Anterior cingulate cortex (tissue), 58 donors: ENCODE results near the gene DYNC2LI1.

Experiments used
- DNase-seq, 58 donors: peaks; one replicate each; lab custom pipeline; 2025; lab: John Stamatoyannopoulos, UW

The DYNC2LI1 gene

GRCh38 chr2:43840965-43841364, 67.1 kb downstream of the DYNC2LI1 start:
- no peak for DNase-seq

- no peak for DNase-seq
Observed at GRCh38 chr2:43841949-43842865, 68.4 kb downstream of the DYNC2LI1 start.

GRCh38 chr2:43842866-43843226, 69.0 kb downstream of the DYNC2LI1 start:
- DNase-seq: no peak

- DNase-seq: no peak
Observed at GRCh38 chr2:43845181-43845580, 71.3 kb downstream of the DYNC2LI1 start.

DNA sequence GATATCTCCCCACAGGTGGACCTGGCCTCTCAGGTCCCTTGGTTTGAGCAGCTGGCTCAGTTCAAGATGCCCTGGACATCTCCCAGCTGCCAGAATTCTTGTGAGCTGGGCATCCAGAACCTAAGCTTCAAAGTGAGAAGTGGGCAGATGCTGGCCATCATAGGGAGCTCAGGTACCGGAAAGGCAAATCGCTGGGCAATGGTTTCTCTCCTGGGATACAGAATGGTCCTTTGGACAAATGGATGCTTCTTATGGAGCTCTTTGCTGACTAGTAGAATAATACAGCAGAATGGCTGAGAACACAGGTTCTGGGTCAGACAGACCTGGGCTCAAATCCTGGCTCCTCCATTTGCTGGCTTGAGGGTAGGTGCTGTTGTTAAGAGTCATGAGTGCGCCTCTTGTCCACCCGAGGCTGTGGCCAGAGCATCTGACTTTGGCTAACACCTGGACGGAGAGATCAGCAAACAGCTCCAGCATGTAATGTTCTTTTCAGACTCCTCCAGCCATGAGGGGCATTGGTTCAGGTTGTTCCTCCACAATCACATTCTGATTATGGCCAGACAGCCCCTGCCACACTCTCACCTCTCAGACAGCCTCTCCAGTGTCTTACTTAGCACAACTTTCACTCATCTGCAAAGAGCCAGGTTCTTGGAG, 72.4 kb downstream of the DYNC2LI1 start:
- no peak for DNase-seq

DNA sequence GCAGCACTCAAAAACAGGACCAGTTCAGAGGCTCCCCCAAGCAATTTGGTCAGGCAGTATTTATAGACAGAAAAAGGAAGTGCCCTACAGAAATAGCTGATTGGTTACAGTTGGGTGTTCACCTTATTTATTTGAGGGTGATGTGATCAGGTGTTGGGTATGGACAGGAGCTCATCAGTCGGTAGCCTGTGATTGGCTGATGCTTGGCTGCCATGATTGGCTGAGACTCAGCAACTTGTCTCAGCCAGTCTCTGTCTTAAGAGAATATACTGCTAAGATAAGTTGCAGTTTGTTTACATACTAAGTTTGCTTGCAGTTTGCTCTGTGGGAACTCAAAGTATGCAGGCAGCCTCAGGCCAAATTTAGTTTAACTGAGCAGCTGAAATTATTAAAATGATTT, 74.4 kb downstream of the DYNC2LI1 start:
- no peak for DNase-seq

DNA sequence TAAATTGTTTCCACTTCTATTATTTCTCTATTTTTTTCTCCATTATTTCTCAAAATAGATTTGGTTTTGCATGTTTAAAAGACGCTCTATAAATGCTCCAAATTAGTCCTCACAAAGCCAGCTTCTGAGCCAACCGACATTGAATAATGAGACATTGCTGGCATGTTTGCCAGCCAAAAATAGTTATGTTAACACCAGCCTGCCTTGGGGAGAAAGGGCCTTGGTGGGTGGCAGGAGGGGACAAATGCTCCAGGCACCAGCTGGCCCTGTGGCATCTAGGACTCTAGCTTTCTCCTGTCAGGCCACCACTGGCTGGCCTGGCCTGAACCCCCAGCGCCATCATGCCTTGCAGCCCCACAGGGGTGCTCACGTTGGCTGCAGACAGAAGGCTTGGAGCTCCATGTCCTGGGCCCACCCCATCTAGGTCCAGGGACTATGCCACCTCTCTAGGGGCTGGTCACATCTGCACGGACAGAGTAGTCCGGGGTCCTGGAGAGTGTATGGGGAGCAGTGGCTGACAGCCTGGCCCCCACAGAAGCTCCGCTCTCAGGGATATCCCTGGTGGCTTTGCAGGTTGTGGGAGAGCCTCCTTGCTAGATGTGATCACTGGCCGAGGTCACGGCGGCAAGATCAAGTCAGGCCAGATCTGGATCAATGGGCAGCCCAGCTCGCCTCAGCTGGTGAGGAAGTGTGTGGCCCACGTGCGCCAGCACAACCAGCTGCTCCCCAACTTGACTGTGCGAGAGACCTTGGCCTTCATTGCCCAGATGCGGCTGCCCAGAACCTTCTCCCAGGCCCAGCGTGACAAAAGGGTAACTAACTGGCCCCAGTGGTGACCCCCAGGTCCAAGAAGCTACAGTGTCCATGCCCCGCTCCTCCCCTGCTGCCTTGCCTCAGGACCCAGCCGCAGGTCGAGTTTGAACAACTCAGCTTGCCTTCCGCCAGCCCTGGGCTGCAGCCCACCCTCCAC, 77.5 kb downstream of the DYNC2LI1 start:
- DNase-seq: peak in 1 of 58 donors; percentile 11

- no peak for DNase-seq
Observed at GRCh38 chr2:43852196-43852730, 78.4 kb downstream of the DYNC2LI1 start.

- DNase-seq: no peak
Observed at GRCh38 chr2:43853141-43854081, 79.6 kb downstream of the DYNC2LI1 start.

- DNase-seq: no peak
Observed at GRCh38 chr2:43854671-43855070, 80.8 kb downstream of the DYNC2LI1 start.

- DNase-seq: no peak
Observed at GRCh38 chr2:43855292-43855691, 81.5 kb downstream of the DYNC2LI1 start.
